RWPE1 (cell line): ENCODE data around the gene DRG2.

ENCODE experiments used
- CTCF ChIA-PET: fragments of 350-600 bp; sonication (Branson Sonifier 250); formaldehyde crosslinking; extraction: SDS; loops from one replicate; lab custom pipeline; 2021; lab: Yijun Ruan, JAX
- POLR2A ChIA-PET: fragments of 400-600 bp; formaldehyde crosslinking; extraction: SDS; loops from one replicate; lab custom pipeline; 2020; ENCODE audit warnings: antibody characterized with exemption; ENCODE audit not compliant: low non-redundant PET; lab: Yijun Ruan, JAX
- DNase-seq: peaks from one replicate; pipeline ENCODE4 v3.0.0; 2012; ENCODE audit warnings: low spot score
- H3K27ac ChIP-seq: fragments of 450-650 bp; 2 replicates; pipeline ENCODE4 v1.5.1; 2017
- CTCF ChIP-seq: fragments of 450-650 bp; conservative IDR thresholded peaks from 2 replicates; pipeline ENCODE4 v1.5.1; 2017; ENCODE audit warnings: low read depth, mild to moderate bottlenecking

Gene DRG2

DNA sequence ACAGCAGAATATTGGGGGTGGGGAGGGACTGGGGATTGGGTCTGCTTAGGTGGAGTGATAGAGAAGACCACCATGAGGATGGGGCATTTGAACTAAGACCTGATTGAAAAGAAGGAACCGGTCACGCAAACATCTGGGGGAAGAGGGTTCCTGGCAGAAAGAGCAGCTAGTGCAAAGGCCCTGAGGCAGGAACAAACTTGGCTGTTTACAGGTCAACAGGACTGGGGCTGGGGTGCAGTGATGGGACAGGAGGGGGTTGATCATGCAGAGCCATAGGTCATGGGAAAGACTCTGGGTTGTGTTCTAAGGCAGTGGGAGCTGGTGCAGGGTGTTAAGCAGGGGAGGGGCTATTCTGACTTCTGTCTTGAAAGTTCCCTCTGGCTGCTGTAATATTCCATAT is 1.9 kb downstream of the DRG2 start:
- TF ChIP-seq CTCF = no peak
- ChIA-PET POLR2A (interaction anchor here (0.7 kb wide), 1 partner anchor 269 kb away, joined by 10 read pairs; no protein-coding TSS in a partner anchor), CTCF (no interaction called here)
- peak overlapping the region; percentile 74 for H3K27ac ChIP-seq
- no peak for DNase-seq

- POLR2A ChIA-PET = no interaction called here
- TF ChIP-seq CTCF = no peak; the same call in 1 of the 2 replicates
- peak; percentile 38 for DNase-seq
- H3K27ac ChIP-seq = peak overlapping the region; percentile 15; the same call in 1 of the 2 replicates
- CTCF ChIA-PET = interaction anchor here (0.5 kb wide), 1 partner anchor 766 kb away, joined by 3 read pairs; no protein-coding TSS in a partner anchor
Observed at GRCh38 chr17:18093616-18094408, 6.1 kb downstream of the DRG2 start.

- peak overlapping the region; percentile 15; the same call in 1 of the 2 replicates for H3K27ac ChIP-seq
- TF ChIP-seq CTCF = no peak
- POLR2A ChIA-PET = no interaction called here
Observed at GRCh38 chr17:18094409-18094807, 6.7 kb downstream of the DRG2 start.

GRCh38 chr17:18099516-18099915 is 11.8 kb downstream of the DRG2 start:
- TF ChIP-seq CTCF = no peak
- CTCF ChIA-PET = no interaction called here
- H3K27ac ChIP-seq = peak overlapping the region; percentile 2; the same call in 1 of the 2 replicates
- POLR2A ChIA-PET = no interaction called here
- DNase-seq = no peak

More at GRCh38 chr17:18094409-18094807, 6.7 kb downstream of the DRG2 start:
- CTCF ChIA-PET = no interaction called here
- DNase-seq = no peak

DNA sequence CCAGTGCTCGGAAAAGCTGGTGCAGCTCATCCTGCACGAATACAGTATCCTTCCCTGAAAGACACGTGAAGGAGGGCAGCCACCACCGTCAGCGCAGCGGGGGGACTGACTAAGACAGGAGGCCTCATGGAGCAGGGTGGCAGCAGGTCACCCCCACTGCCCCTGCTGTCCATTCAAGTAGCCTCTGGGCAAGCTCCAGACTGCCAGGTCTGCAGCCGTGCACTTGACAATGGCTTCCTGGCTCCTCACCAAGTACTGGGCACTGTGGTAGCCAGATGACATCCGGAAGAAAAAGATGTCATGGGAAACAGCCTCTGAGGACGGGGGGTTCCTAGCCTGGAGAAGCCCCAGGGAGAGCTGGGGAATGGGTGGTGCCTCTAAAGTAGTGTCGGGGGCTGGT is 12.9 kb downstream of the DRG2 start:
- no peak for TF ChIP-seq CTCF
- CTCF ChIA-PET = interaction anchor here (0.5 to 0.6 kb wide), 2 partner anchors 46 to 562 kb away, joined by 4 to 6 read pairs; no protein-coding TSS in a partner anchor

GRCh38 chr17:18101828-18102227 is 14.1 kb downstream of the DRG2 start:
- no peak for DNase-seq
- ChIA-PET CTCF (no interaction called here), POLR2A (no interaction called here)
- peak overlapping the region; percentile 9; the same call in 1 of the 2 replicates for H3K27ac ChIP-seq
- TF ChIP-seq CTCF = no peak

More for the DNA sequence above, 12.9 kb downstream of the DRG2 start:
- no peak overlapping the region for H3K27ac ChIP-seq
- DNase-seq = no peak
- POLR2A ChIA-PET = no interaction called here
